G401 (cell line): ENCODE data around the gene DNAJB11. TPM values are rescaled to one million over a fixed set of nuclear protein-coding genes. Genes with fewer than 3 reads are reported as not detected.
"Not testable (repeated sequence)": the region's sequence is repeated elsewhere in the genome, so short reads cannot be mapped to it uniquely, and the experiment has no call there.

ENCODE experiments used
- DNase-seq: peaks from one replicate; pipeline ENCODE4 v3.0.0-alpha.2; 2015; ENCODE audit warnings: low spot score
- in situ Hi-C: cut with HindIII; loops from 2 replicates; pipeline ENCODE4 v1.10.0; 2016; ENCODE audit warnings: low sequenced_read_pairs, mixed read lengths
- total RNA-seq: library from RNA; depleted of rRNA; stranded (reverse); fragments of >200 nt; shearing (Covaris generic); gene quantifications from 2 replicates; pipeline ENCODE4 v1.2.3, GENCODE V29; 2014

Gene DNAJB11
- total RNA-seq, 1 experiment from 2014 or later = 78.6 TPM

- DNase-seq = no peak
- in situ Hi-C loops = no loop called here
Observed at GRCh38 chr3:186549497-186549896, 21.0 kb upstream of the DNAJB11 start.

DNA sequence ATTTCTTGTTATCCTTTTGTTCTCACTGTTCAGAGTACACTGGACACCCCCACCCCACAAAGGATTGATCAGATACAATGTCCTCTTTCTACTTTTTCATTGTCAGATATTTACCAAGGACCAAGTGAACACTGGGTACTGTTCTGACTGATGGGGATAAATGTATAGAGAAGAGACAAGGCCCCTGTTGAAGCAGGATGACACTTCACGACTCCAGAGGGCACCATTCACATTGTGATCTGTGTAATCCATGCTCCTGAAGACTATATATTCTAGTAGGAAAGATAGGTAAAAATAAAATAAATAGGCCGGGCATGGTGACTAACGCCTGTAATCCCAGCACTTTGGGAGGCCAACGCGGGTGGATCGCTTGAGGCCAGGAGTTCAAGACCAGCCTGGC, 19.1 kb upstream of the DNAJB11 start:
- in situ Hi-C loops = no loop called here
- DNase-seq = no peak

GRCh38 chr3:186552408-186553031, 18.0 kb upstream of the DNAJB11 start:
- in situ Hi-C loops = no loop called here
- no peak for DNase-seq

DNA sequence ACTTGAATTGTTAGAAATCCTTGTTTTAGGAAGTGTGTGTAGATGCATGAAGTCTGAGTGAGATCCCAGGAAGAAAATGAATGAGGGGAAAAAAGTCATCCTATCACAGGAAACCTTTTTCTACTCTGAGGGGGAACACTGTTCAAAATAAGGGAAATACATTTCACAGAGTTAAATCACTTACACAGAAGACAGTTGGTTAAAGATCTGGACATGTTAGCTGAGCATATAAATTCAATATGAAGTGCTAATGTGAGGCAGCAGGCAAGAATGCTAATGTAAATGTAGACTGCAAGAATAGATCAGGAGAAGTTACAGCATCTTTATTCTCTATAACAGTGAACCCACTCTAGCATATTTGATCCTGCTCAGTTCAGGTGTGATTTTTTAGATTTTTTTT, 5.9 kb upstream of the DNAJB11 start:
- in situ Hi-C loops = no loop called here
- DNase-seq = no peak

- in situ Hi-C loops = no loop called here
- DNase-seq = no peak
Observed at GRCh38 chr3:186566772-186567071, 3.8 kb upstream of the DNAJB11 start.

DNA sequence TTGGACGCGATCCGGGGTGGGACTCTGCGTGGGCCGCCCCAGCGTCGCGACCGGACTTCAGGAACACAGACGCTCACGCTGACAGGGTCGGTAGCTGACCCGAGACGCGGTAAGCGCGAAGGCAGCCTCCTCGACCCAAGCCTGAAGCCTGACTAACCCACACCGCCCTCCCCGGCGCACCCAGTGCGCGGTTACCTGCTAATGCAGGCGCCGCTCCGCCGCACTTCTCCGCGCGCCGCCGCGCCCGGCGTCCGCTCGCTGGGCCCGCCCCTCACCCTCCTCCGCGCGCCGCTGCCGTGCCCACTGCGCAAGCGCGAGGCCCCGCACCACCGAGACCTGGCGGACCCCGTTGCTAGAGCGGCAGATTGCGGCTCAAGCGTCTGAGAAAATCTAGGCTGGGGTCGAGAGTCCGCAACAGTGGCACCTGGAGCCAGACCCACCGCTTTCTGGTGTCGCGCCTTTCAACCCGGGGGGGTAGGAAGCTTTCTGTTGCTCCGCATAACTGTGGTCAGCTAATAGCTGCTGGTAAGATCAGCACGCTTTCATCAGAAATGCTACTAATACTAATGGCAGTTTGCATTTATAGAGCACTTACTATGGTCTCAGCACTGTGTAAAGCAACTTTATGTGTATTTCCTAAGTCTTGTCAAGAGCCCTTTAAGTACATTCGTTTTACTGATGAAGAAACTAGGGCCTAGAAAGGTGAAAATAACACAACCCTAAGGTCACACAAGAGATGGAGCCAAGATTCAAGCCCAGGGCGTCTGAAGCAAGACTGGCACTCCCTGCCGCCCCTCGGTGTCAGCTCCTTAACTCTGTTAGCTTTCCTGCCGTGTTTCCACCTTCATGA, 3.2 kb upstream of the DNAJB11 start, which contains the start of gene TBCCD1:
Gene TBCCD1, minus strand, starts transcription at position 268 of the 850 bp plus-strand sequence. CDS start 3,010 bp downstream, outside the sequence.
- DNase-seq = peak; percentile 89
- in situ Hi-C loops = no loop called here

DNA sequence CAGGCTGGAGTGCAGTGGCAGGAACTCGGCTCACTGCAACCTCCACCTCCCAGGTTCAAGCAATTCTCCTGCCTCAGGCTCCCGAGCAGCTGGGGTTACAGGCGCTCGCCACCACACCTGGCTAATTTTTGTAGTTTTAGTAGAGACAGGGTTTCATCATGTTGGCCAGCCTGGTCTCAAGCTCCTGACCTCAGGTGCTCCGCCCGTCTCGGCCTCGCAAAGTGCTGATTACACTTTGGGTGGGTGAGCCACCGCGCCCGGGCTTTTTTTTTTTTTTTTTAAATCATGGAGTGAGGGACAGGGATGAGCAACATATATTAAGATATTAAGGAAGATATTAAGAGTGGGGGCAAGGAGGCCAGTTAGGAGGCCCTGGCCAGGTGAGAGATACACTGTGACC, 1.2 kb upstream of the DNAJB11 start:
- DNase-seq, in situ Hi-C loops: not testable (repeated sequence)

- no peak for DNase-seq
- in situ Hi-C loops = no loop called here
Observed at GRCh38 chr3:186569779-186570095, 783 bp upstream of the DNAJB11 start.

GRCh38 chr3:186570941-186571643, 572 bp downstream of the DNAJB11 start:
- in situ Hi-C loops = no loop called here

GRCh38 chr3:186571644-186572013, 1.1 kb downstream of the DNAJB11 start:
- in situ Hi-C loops = no loop called here
- no peak for DNase-seq

More at GRCh38 chr3:186570941-186571643, 572 bp downstream of the DNAJB11 start:
- peak; percentile 5 for DNase-seq

GRCh38 chr3:186577521-186577920, 7.0 kb downstream of the DNAJB11 start:
- in situ Hi-C loops = no loop called here
- DNase-seq = no peak

DNA sequence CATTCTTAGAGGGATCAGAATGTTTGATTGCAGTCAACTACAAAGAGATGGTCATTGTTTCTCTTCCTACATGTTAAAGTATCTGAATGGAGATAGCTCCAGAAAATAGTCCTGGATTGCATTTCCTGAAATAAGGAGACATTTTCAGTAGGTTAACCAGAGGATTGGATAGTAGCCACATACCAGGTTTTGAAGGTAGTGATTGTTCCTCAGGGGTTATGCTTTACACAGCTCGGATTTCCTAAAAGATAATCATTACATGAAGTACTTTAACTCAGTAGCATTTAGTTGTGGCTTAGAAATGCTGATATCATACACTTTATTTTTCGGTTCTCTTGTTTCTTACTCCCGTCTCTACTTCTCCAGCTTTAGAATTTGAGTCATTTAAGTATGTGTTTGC, 10.3 kb downstream of the DNAJB11 start:
- DNase-seq = no peak
- in situ Hi-C loops = no loop called here

DNA sequence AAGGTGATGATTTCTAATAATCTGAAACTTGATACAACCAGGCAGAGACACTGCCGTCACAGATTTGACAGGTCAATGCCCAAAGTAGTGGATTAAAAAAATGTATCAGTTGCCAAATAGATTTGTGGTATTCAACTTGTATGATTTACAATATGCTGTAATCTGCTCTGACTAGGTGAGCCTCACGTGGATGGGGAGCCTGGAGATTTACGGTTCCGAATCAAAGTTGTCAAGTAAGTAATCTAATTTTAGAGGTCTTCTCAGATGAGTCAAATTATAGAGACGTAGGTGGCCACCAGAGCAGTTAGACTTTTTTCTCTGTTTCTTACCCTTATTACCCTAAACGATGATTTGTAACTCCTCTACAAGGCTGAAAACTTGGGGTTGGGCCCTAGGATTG, 12.0 kb downstream of the DNAJB11 start:
- DNase-seq = no peak
- in situ Hi-C loops = no loop called here

- DNase-seq = no peak
- in situ Hi-C loops = no loop called here
Observed at GRCh38 chr3:186583831-186584230, 13.3 kb downstream of the DNAJB11 start.

- in situ Hi-C loops, DNase-seq: not testable (repeated sequence)
Observed at GRCh38 chr3:186586245-186586644, 15.7 kb downstream of the DNAJB11 start.

GRCh38 chr3:186587183-186587582, 16.7 kb downstream of the DNAJB11 start:
- in situ Hi-C loops = no loop called here
- DNase-seq = no peak

- in situ Hi-C loops = no loop called here
- no peak for DNase-seq
Observed at GRCh38 chr3:186588632-186589031, 18.1 kb downstream of the DNAJB11 start.

DNA sequence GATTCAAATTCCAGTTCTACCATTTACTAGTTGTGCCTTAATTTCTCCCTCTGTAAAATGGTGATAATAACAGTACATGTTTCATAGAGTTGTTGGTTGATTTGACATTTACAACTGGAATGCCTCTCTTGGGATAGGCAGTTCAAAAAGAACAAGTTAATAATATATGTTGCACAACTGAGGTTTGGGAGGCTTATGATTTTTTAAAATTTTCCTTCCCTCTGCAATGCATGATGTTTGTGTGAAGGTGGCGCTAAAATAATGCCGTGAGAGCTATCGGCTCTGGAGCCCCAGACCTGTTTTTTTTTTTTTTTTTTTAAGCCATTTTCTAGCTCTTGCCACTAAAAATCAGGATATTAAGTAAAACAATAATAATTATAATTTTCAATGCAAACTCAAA, 18.6 kb downstream of the DNAJB11 start:
- no peak for DNase-seq
- in situ Hi-C loops = no loop called here

DNA sequence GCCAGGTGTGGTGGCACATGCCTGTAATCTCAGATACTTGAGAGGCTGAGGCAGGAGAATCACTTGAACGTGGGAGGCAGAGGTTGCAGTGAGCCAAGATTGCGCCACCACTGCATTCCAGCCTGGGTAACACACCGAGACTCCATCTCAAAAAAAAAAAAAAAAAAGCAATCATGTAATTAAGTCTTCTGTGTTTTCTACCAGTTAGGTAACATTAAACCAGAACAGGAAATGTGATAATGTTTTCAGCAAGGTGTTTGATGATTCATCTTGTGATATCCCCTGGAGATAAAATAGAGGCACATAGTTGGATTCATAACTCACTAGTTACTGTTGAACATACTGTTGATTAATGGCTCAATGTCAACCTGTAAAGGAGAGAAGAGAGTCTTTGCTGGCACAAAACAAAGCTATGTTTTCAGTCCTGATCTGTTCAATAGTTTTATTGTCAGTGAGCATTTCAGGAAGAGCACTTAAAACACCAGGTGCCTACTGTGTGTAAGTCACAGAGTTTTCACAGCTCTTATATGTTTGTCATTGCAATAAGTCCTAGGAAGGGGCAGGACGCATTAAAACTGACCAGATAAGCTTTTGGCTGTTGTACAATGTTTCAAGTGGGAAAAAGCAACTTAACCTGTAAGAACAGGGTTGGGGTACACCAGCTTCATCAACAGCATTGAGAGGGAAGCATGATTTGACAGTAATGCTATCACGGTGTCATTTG, 19.5 kb downstream of the DNAJB11 start:
- DNase-seq = no peak
- in situ Hi-C loops = no loop called here
